GM19043 (cell line): ENCODE results near the gene ZDHHC19.

Source experiments
- ATAC-seq: cut with Tn5 transposase; IDR thresholded peaks from one replicate; pipeline ENCODE4 v1.9.1; 2021; ENCODE audit warnings: low read depth; ENCODE audit not compliant: unreplicated experiment

The ZDHHC19 gene

GRCh38 chr3:196156160-196156559, 55.0 kb downstream of the ZDHHC19 start:
- no peak for ATAC-seq

- ATAC-seq: no peak
These were observed 60.7 kb downstream of the ZDHHC19 start for GRCh38 chr3:196150481-196150880.

- no peak for ATAC-seq
These were observed 61.3 kb downstream of the ZDHHC19 start for GRCh38 chr3:196149831-196150301.

GRCh38 chr3:196149375-196149774, 61.8 kb downstream of the ZDHHC19 start:
- ATAC-seq: no peak
